Rectal smooth muscle tissue (tissue), 1 donor: ENCODE results near the gene SPDYE17.
"Not testable (repeated sequence)": the region's sequence is repeated elsewhere in the genome, so short reads cannot be mapped to it uniquely, and the experiment has no call there.

Source experiments
- H3K27ac ChIP-seq: one replicate; pipeline ENCODE4 v1.7.0; 2013; ENCODE audit warnings: low read depth, low read length, inconsistent platforms
- H3K27me3 ChIP-seq: one replicate; pipeline ENCODE4 v1.7.0; 2013; ENCODE audit warnings: low read length; ENCODE audit not compliant: control insufficient read depth, insufficient read depth
- H3K36me3 ChIP-seq: one replicate; pipeline ENCODE4 v1.7.0; 2013; ENCODE audit warnings: low read length; ENCODE audit not compliant: control insufficient read depth, insufficient read depth
- H3K4me1 ChIP-seq: one replicate; pipeline ENCODE4 v1.7.0; 2013; ENCODE audit warnings: low read length; ENCODE audit not compliant: control insufficient read depth, insufficient read depth
- H3K4me3 ChIP-seq: one replicate; pipeline ENCODE4 v1.7.0; 2013; ENCODE audit warnings: low read length
- H3K9ac ChIP-seq: one replicate; pipeline ENCODE4 v1.7.0; 2013; ENCODE audit warnings: low read length

The SPDYE17 gene, protein sequence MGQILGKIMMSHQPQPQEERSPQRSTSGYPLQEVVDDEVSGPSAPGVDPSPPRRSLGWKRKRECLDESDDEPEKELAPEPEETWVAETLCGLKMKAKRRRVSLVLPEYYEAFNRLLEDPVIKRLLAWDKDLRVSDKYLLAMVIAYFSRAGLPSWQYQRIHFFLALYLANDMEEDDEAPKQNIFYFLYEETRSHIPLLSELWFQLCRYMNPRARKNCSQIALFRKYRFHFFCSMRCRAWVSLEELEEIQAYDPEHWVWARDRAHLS

DNA sequence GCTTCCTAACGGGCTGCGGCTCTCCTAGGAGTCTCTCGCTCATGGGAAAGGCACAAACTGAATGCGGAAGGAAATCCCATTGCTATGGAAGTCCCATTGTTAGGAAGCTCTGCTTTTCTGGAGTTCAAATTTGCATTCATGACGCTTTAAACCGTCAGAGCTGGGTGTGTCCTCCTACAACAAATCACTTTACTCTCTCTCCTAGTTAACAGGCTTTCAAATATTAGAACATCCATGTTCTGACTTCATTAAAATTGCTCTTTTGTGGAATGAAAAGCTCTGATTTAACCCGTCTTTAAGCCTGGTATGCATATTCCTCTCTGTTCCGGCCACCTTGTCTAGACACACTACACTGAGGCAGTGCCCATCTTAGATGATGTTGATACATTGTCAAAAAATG lies at the start of gene SPDYE17:
Gene SPDYE17 (minus strand): TSS at position 101 of the 400 bp plus-strand sequence. CDS start 1,791 bp downstream, outside the sequence.
- H3K36me3 ChIP-seq, H3K9ac ChIP-seq, H3K27me3 ChIP-seq, H3K27ac ChIP-seq, H3K4me1 ChIP-seq, H3K4me3 ChIP-seq: not testable (repeated sequence)

DNA sequence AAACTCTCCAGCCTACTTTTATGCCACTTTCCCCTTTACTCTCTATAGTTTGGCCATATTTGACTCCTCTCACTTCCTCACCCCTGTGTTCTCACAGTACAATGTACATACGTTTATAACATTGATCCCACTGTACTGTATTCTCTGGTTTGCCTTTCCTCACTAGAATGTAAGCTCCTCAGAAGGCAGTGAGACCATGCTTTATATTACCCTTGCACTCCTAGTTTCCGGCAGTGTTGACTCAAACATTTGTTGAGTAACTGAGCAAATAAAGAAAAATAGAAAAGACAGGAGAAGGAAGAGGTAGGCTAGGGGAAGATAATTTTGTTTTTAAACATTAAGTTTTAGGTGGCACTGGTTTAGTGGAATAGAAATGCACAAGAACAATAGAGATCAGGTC lies 48.1 kb upstream of the SPDYE17 start:
- not testable (repeated sequence) for H3K9ac ChIP-seq, H3K4me1 ChIP-seq, H3K4me3 ChIP-seq, H3K36me3 ChIP-seq, H3K27ac ChIP-seq, H3K27me3 ChIP-seq

DNA sequence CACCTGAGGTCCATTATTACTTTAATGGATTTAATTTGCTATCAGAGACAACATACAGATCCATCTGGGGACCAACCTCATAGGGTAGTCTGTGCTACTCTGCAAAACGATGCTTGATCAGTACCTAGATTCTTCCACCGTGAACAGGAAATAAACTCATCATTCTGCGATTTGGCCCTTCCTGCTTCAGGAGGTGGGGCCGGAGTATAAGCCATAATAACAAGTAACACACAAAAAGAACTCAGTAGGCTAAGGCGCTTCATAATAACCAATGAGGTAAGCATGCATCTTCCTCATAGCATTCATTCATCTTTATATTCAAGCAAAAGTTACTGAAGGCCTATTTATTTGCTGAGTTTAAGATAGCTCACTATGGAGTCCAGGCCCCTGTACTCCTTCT lies 47.5 kb upstream of the SPDYE17 start:
- H3K9ac ChIP-seq, H3K27me3 ChIP-seq, H3K4me1 ChIP-seq, H3K27ac ChIP-seq, H3K4me3 ChIP-seq, H3K36me3 ChIP-seq: not testable (repeated sequence)

DNA sequence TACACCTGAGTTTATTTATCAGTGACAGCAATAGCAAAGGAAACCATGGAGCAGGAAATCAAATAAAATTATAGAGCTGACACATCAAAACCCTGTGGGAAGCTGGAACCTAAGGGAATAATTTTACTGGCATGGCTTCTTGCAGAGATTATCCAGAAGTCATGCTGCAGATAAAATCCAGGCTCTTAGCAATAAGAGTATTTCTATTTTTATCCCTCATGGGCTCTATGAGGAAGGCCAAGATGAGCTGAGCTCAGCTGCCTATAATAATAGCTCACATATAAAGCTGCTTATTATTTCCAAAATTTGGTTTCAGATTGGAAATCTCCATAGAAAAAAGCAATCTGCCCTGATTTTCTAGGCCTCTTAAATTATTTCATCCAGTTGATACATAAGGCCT lies 47.0 kb upstream of the SPDYE17 start:
- not testable (repeated sequence) for H3K9ac ChIP-seq, H3K27ac ChIP-seq, H3K27me3 ChIP-seq, H3K36me3 ChIP-seq, H3K4me3 ChIP-seq, H3K4me1 ChIP-seq

DNA sequence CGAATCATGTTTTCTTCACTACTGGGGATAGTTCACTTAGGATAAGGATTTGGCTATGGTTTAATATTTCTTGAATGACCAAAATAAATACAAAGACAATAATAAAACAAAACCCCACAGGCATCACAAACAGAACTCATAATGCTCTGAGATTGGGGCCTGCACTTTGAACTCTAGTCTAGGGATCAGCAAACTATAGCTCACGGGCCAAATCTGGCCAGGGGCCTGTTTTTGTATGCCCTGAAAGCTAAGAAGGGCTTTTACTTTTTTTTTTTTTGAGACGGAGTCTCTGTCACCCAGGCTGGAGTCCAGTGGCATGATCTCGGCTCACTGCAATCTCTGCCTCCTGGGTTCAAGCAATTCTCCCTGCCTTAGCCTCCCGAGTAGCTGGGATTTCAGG lies 44.9 kb upstream of the SPDYE17 start:
- not testable (repeated sequence) for H3K9ac ChIP-seq, H3K36me3 ChIP-seq, H3K4me3 ChIP-seq, H3K4me1 ChIP-seq, H3K27ac ChIP-seq, H3K27me3 ChIP-seq

DNA sequence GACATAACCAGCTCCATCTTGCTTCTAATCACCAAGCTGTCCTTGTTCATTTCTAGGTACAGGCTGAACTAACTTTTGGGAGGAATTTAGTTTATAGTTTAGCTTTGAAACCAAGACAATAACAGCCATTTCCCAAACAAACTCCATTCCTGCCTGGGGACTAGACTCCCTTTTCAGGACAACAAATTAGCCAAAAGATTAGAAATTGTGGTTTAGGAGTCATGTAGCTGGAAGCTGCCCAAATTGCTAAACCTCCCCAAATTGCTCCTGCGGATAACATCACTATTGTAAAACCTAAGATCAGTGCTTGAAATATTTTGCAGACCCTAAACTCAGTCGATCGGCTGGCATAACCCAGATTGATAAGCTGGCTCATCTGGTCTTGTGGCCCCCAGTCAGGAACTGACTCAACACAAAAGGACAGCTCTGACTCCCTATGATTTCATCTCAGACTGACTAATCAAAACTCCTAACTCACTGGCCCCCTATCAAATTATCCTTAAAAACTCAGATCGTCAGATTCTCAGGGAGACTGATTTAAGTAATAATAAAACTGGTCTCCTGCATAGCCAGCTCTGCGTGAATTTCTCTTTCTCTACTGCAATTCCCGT lies 42.7 kb upstream of the SPDYE17 start:
- not testable (repeated sequence) for H3K27ac ChIP-seq, H3K9ac ChIP-seq, H3K4me3 ChIP-seq, H3K27me3 ChIP-seq, H3K36me3 ChIP-seq, H3K4me1 ChIP-seq

DNA sequence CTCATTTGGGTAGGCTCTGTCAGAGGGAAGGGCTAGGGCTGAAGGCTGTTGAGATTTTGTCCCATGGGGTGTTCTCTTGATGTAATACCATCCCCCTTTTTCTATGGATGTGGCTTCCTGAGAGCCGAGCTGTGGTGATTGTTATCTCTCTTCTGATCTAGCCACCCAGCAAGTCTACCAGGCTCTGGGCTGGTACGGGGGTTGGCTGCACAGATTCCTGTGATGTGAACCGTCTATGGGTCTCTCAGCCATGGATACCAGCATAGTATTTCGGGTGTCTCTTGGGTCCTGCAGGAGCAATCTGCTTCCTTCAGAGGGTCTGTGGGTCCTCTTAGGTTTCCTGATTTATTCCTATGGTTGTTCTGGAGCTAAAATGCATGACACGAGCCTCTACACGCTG lies 38.9 kb upstream of the SPDYE17 start:
- not testable (repeated sequence) for H3K4me3 ChIP-seq, H3K27me3 ChIP-seq, H3K9ac ChIP-seq

DNA sequence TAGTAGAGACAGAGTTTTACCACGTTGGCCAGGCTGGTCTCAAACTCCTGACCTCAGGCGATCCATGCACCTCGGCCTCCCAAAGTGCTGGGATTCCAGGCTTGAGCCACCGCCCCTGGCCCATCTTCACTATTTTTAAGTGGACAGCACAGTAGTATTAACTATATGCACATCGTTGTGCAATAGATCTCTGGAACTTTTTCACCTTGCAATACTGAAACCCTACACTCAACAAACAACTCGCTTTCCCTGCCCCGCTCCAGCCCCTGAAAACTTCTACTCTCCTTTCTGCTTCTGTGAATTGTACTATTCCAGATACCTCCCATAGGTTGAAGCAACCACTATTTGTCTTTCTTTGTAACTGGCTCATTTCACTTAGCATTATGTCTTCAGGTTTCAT lies 33.7 kb upstream of the SPDYE17 start:
- H3K9ac ChIP-seq, H3K27me3 ChIP-seq, H3K27ac ChIP-seq, H3K36me3 ChIP-seq, H3K4me1 ChIP-seq, H3K4me3 ChIP-seq: not testable (repeated sequence)

More for the DNA sequence above, 38.9 kb upstream of the SPDYE17 start:
- not testable (repeated sequence) for H3K4me1 ChIP-seq, H3K27ac ChIP-seq, H3K36me3 ChIP-seq

DNA sequence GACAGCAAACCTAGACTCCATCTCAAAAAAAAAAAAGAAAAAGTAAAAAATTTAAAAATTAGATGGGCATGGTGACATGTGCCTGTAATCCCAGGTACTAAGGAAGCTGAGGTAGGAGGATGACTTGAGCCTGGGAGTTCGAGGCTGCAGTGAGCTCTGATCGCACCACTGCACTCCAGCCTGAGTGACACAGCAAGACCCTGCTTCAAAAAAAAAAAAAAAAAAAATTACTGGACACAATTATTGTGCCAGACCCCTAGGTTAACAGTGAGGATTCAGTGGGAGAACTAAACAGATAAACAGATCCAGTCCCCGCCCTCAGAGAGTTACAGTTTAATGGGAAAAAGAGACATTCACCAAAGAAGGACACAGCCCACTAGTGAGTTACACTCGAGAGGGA lies 31.6 kb upstream of the SPDYE17 start:
- H3K4me3 ChIP-seq, H3K27ac ChIP-seq, H3K36me3 ChIP-seq, H3K4me1 ChIP-seq, H3K27me3 ChIP-seq, H3K9ac ChIP-seq: not testable (repeated sequence)

DNA sequence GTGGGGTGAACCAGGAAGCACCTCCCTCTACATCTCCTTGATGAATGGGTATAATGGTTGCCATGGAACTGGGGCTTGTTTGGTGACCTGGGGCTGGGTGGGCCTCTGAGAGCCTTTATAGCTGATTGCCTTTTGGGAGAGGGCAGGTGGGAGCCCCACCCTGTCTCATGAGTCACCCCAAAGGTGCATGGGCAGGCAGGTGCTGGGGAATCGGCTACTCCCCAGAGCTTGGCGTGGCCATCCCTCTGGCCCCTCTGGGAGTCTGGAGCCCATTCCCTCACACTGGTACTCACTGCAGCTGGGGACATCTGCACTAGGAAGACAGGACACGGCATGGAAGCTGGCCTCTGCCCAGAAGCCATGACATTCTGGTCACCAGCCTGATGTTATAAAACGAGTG lies 30.4 kb upstream of the SPDYE17 start, which contains the start of gene SPDYE18:
Gene SPDYE18 (minus strand): TSS at position 2 of the 400 bp plus-strand sequence. CDS start 2,046 bp downstream, outside the sequence.
- H3K9ac ChIP-seq, H3K4me3 ChIP-seq, H3K4me1 ChIP-seq, H3K27me3 ChIP-seq, H3K36me3 ChIP-seq, H3K27ac ChIP-seq: not testable (repeated sequence)

DNA sequence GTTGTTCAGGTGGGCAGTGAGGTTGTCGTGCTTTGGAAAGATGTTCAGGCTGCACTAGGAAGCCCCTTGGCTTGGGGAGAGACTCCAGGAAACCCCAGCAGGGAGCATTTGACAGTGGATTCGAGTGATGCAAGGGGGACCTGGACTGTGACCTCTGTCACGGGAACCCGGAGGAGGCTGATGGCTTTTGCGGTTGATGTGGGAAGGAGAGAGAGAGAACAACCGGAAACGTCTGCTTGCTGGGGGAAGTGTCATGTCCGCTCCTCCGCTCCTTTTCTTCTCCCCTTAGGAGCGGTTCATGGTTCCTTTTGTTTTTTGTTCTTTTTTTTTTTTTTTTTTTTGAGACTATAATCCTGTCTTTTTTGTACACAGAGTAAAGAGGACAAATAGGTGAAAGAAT lies 5.8 kb downstream of the SPDYE17 start:
- not testable (repeated sequence) for H3K36me3 ChIP-seq, H3K4me1 ChIP-seq, H3K27me3 ChIP-seq, H3K27ac ChIP-seq, H3K4me3 ChIP-seq, H3K9ac ChIP-seq

DNA sequence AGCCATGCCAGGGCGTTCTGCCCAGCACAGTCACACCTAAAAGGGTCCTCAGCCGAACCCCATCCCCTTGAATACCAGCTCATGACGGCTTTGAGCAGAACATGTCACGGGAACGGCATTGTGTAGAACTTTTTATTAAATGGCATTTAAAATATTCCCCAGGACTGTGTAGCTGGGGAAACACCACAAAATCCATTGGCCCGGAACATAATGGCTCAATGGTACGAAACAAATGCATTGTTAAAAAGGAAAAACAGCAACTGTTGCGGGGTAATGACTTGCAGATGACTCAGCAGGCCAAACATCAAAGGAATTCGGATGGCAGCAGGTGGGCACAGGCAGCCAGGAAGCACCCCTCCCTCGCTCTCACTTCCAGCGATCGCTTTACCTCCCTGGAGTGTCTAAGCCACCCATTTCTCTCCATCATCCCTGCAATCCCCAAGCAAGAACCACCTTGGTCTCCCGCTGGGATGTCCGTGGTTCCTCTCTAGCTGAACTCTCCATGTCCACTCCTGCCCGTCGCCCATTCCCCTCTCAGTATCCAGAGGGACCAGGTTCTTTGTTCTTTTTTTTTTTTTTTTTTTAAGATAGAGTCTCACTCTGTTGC lies 22.0 kb downstream of the SPDYE17 start:
- H3K9ac ChIP-seq, H3K4me1 ChIP-seq, H3K27ac ChIP-seq, H3K27me3 ChIP-seq, H3K36me3 ChIP-seq, H3K4me3 ChIP-seq: not testable (repeated sequence)

DNA sequence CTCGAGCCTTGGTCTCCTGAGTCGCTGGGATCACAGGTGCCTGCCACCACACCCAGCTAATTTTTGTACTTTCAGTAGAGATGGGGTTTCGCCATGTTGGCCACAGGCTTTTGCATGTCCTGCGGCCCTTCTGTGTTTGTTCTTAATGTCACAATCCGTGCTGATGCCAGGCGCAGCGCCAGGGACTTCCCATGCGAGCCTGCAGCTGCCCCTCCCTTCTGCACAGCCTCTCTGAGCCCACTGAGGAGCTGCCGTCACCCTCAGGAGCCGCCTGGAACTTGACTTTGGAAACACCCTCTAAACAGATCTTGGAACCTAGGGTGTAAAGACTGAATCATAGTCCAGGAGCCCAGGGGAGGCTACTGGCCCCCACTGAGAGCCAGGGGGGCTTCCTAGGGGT lies 24.2 kb downstream of the SPDYE17 start:
- not testable (repeated sequence) for H3K36me3 ChIP-seq, H3K9ac ChIP-seq, H3K4me1 ChIP-seq, H3K4me3 ChIP-seq, H3K27me3 ChIP-seq, H3K27ac ChIP-seq
